Body of pancreas (tissue), 4 donors: Measurements from ENCODE around the gene LRRC3B.

Experiments
- CTCF ChIP-seq, 7 experiments: fragments of 450-650 bp in 4 of 7; fragments of 200-600 bp in 3 of 7; sonication (generic) in 3 of 7; IDR thresholded peaks; one replicate each; pipeline ENCODE4 v1.5.1; 2016 to 2019; ENCODE audit warnings: antibody characterized with exemption in 7 of 7
- POLR2A ChIP-seq, 3 donors: fragments of 450-650 bp; IDR thresholded peaks; one replicate each; pipeline ENCODE4 v1.6.1; 2016; ENCODE audit warnings: antibody characterized with exemption in 3 of 3, mild to moderate bottlenecking in 2 of 3

DNA sequence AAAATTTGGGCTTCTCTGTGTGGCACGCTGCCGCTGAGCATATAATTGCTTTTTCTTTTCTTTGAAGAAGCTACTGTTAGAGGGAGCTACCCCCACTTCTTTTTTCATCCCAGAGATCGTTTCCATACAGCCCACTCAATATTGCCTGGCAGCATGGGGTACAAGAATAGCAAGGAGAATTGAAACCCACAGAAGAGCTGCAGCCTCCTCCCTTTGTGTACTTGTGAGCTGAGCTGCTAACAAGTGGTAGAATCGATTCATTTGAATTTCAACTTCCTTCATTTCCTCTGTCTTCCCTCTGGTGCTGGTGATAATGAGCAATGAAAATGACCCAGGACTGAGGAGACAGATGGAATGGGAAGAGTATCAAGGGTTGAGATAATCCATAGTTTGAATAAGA, 64.9 kb downstream of the LRRC3B start:
- TF ChIP-seq CTCF (IDR thresholded peaks at IDR 0.05): no peak
- no peak for TF ChIP-seq POLR2A (IDR thresholded peaks at IDR 0.05)
